Lower leg skin (tissue), 4 donors: ENCODE results near the gene PRAC2. TPM values are rescaled to one million over a fixed set of nuclear protein-coding genes. Genes with fewer than 3 reads are reported as not detected.

Source experiments
- DNase-seq, 2 donors: peaks; one replicate each; pipeline ENCODE4 v3.0.0-alpha.2; 2019; ENCODE audit warnings: low spot score in 2 of 2
- H3K4me3 ChIP-seq: fragments of 200-600 bp; sonication (generic); 2 replicates; pipeline ENCODE4 v1.5.1; 2017; ENCODE audit warnings: mild to moderate bottlenecking, low read depth; ENCODE audit not compliant: poor library complexity, severe bottlenecking
- CTCF ChIP-seq, 3 donors: fragments of 450-650 bp; IDR thresholded peaks; one replicate each; pipeline ENCODE4 v1.5.1; 2016; ENCODE audit warnings: antibody characterized with exemption in 3 of 3, mild to moderate bottlenecking in 3 of 3, moderate library complexity in 2 of 3
- POLR2A ChIP-seq, 2 donors: fragments of 450-650 bp; IDR thresholded peaks; one replicate each; pipeline ENCODE4 v1.6.1; 2016 to 2017; ENCODE audit warnings: antibody characterized with exemption in 2 of 2, mild to moderate bottlenecking in 1 of 2, moderate library complexity in 1 of 2
- WGBS, 2 donors: methylation state at CpG; one replicate each; pipeline ENCODE4 v1.1.5; 2018; 5-methylcytosine and 5-hydroxymethylcytosine counted together
- intact Hi-C: fragments of 100-400 bp; cut with DNase I; formaldehyde crosslinking; loops from one replicate; pipeline ENCODE4 v1.15.0; 2023; ENCODE audit warnings: low total_unique reads
- total RNA-seq, 4 donors: library from RNA; depleted of rRNA; stranded (reverse); fragments of >200 nt; gene quantifications; one replicate each; pipeline ENCODE4 v1.1.0, GENCODE V29; 2016

Gene PRAC2
- total RNA-seq, 4 donors from 2014 or later, result not detected

GRCh38 chr17:48754500-48755261 lies 31.7 kb downstream of the PRAC2 start:
- DNase-seq, result no peak
- WGBS, 2 donors, result 6 to 7% methylated on average over 27 to 51 of the region's 52 CpGs
- intact Hi-C loops, result no loop called here
- no peak overlapping the region for H3K4me3 ChIP-seq
- TF ChIP-seq CTCF (IDR thresholded peaks at IDR 0.05) (no peak), POLR2A (IDR thresholded peaks at IDR 0.05) (no peak)

GRCh38 chr17:48755356-48755755 lies 32.4 kb downstream of the PRAC2 start:
- H3K4me3 ChIP-seq, result no peak overlapping the region
- no peak for DNase-seq
- 22 to 23% methylated on average over 8 of the region's 8 CpGs for WGBS, 2 donors
- intact Hi-C loops, result no loop called here
- TF ChIP-seq CTCF (IDR thresholded peaks at IDR 0.05), result no peak
- no peak for TF ChIP-seq POLR2A (IDR thresholded peaks at IDR 0.05)

- no peak for DNase-seq
- no peak for TF ChIP-seq CTCF (IDR thresholded peaks at IDR 0.05)
- TF ChIP-seq POLR2A (IDR thresholded peaks at IDR 0.05), result no peak
- WGBS, 2 donors, result 28 to 46% methylated on average over 3 of the region's 3 CpGs
- intact Hi-C loops, result no loop called here
- H3K4me3 ChIP-seq, result no peak overlapping the region
Observed at GRCh38 chr17:48756830-48757251, 33.9 kb downstream of the PRAC2 start.

- WGBS, 2 donors, result 42 to 49% methylated on average over 2 of the region's 2 CpGs
- TF ChIP-seq POLR2A (IDR thresholded peaks at IDR 0.05), result no peak
- no peak for TF ChIP-seq CTCF (IDR thresholded peaks at IDR 0.05)
- DNase-seq, result no peak
- H3K4me3 ChIP-seq, result no peak overlapping the region
- intact Hi-C loops, result no loop called here
Observed at GRCh38 chr17:48757524-48757961, 34.6 kb downstream of the PRAC2 start.

GRCh38 chr17:48759288-48759687 lies 36.3 kb downstream of the PRAC2 start:
- DNase-seq, result no peak
- no peak for TF ChIP-seq CTCF (IDR thresholded peaks at IDR 0.05)
- no peak for TF ChIP-seq POLR2A (IDR thresholded peaks at IDR 0.05)
- H3K4me3 ChIP-seq, result no peak overlapping the region
- intact Hi-C loops, result no loop called here

- TF ChIP-seq CTCF (IDR thresholded peaks at IDR 0.05), result no peak
- TF ChIP-seq POLR2A (IDR thresholded peaks at IDR 0.05), result no peak
- H3K4me3 ChIP-seq, result no peak overlapping the region
- 32 to 33% methylated on average over 4 of the region's 4 CpGs for WGBS, 2 donors
- DNase-seq, result no peak
- intact Hi-C loops, result no loop called here
Observed at GRCh38 chr17:48760411-48760810, 37.4 kb downstream of the PRAC2 start.
